IMR-90 (cell line): Measurements from ENCODE around the gene PANX1.

Experiments used
- MAZ ChIP-seq: IDR thresholded peaks from 2 replicates; pipeline ENCODE4 v1.6.1; 2012; ENCODE audit warnings: low read depth, mild to moderate bottlenecking, low read length, improper control_type of control experiment, moderate library complexity, borderline replicate concordance
- TF ChIP-seq, protein P1 (sequence below): conservative IDR thresholded peaks from 2 replicates; pipeline ENCODE4 v1.5.1; 2012; ENCODE audit warnings: mild to moderate bottlenecking, low read depth, low read length, improper control_type of control experiment

DNA sequence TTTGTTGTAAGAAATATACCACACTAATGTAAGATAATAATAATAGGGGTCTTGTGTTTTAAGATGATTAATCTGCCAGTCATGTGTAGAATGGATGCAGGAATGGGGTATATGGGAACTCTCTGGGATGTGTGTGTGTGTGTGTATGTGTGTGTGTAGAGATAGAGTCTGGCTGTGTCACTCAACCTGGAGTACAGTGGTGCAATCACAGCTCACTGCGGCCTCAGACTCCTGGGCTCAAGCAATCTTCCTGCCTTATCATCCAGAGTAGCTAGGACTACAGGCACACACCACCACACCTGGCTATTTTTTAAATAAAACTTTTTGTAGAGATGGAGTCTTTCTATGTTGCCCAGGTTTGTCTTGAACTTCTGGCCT, 11.5 kb upstream of the PANX1 start:
- TF ChIP-seq, protein P1, sequence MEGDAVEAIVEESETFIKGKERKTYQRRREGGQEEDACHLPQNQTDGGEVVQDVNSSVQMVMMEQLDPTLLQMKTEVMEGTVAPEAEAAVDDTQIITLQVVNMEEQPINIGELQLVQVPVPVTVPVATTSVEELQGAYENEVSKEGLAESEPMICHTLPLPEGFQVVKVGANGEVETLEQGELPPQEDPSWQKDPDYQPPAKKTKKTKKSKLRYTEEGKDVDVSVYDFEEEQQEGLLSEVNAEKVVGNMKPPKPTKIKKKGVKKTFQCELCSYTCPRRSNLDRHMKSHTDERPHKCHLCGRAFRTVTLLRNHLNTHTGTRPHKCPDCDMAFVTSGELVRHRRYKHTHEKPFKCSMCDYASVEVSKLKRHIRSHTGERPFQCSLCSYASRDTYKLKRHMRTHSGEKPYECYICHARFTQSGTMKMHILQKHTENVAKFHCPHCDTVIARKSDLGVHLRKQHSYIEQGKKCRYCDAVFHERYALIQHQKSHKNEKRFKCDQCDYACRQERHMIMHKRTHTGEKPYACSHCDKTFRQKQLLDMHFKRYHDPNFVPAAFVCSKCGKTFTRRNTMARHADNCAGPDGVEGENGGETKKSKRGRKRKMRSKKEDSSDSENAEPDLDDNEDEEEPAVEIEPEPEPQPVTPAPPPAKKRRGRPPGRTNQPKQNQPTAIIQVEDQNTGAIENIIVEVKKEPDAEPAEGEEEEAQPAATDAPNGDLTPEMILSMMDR: no peak
- TF ChIP-seq MAZ: no peak
